SJCRH30 (cell line): ENCODE measurements around the gene TEX51. TPM values are rescaled to one million over a fixed set of nuclear protein-coding genes. Genes with fewer than 3 reads are reported as not detected.

Source experiments
- DNase-seq, 2 experiments: peaks; one replicate each; pipeline ENCODE4 v3.0.0-alpha.2; 2015 to 2020
- H3K27ac ChIP-seq: fragments of 250-450 bp; sonication (Bioruptor Pico); 2 replicates; pipeline ENCODE4 v1.5.1; 2020; ENCODE audit warnings: mild to moderate bottlenecking, moderate library complexity
- H3K27me3 ChIP-seq: fragments of 250-450 bp; sonication (Bioruptor Pico); 2 replicates; pipeline ENCODE4 v1.5.1; 2020; ENCODE audit warnings: mild to moderate bottlenecking, moderate library complexity
- H3K36me3 ChIP-seq: fragments of 250-450 bp; sonication (Bioruptor Pico); 2 replicates; pipeline ENCODE4 v1.5.1; 2020; ENCODE audit warnings: mild to moderate bottlenecking, moderate library complexity
- H3K4me1 ChIP-seq: fragments of 250-450 bp; sonication (Bioruptor Pico); 2 replicates; pipeline ENCODE4 v1.5.1; 2020; ENCODE audit warnings: mild to moderate bottlenecking, moderate library complexity
- H3K4me3 ChIP-seq: fragments of 250-450 bp; sonication (Bioruptor Pico); 2 replicates; pipeline ENCODE4 v1.5.1; 2020; ENCODE audit warnings: mild to moderate bottlenecking, moderate library complexity
- H3K9me3 ChIP-seq: fragments of 250-450 bp; sonication (Bioruptor Pico); replicated peaks from 2 replicates; pipeline ENCODE4 v1.5.1; 2020; ENCODE audit warnings: mild to moderate bottlenecking, moderate library complexity
- total RNA-seq: library from RNA; depleted of rRNA; stranded (reverse); fragments of >200 nt; shearing (Covaris generic); gene quantifications from 2 replicates; pipeline ENCODE4 v1.2.3, GENCODE V29; 2014

The TEX51 gene
- total RNA-seq, 1 experiment from 2014 or later: not detected

DNA sequence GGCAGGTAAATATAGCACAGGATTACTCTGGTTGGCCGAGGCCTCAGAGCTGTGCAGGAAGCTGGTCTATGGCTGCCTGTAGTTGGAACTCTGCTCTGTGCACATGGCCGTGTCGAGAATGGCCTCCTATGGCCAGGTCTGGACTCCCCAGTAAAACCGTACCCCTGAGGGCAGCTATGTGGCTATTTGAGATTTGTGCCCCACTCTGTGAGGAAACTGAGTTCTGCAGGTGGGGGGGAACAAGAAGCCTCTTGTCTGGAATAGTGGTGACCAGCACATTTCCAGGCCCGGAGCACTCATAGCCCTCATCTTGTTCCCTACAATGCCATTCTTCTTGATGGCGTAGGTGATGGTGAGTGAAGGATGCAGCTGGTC lies 15.0 kb upstream of the TEX51 start:
- Histone ChIP-seq H3K36me3 (no peaks in the 10 kb centered on the region), H3K9me3 (no peaks in the 10 kb centered on the region), H3K4me1 (no peaks in the 10 kb centered on the region), H3K27me3 (no peaks in the 10 kb centered on the region), H3K4me3 (no peak overlapping the region), H3K27ac (no peak overlapping the region)
- no peak for DNase-seq

GRCh38 chr2:126884861-126885750 lies 13.6 kb upstream of the TEX51 start:
- DNase-seq: no peak
- Histone ChIP-seq H3K36me3 (no peaks in the 10 kb centered on the region), H3K4me3 (no peak overlapping the region), H3K9me3 (no peaks in the 10 kb centered on the region), H3K27me3 (no peaks in the 10 kb centered on the region), H3K4me1 (no peaks in the 10 kb centered on the region), H3K27ac (no peak overlapping the region)

DNA sequence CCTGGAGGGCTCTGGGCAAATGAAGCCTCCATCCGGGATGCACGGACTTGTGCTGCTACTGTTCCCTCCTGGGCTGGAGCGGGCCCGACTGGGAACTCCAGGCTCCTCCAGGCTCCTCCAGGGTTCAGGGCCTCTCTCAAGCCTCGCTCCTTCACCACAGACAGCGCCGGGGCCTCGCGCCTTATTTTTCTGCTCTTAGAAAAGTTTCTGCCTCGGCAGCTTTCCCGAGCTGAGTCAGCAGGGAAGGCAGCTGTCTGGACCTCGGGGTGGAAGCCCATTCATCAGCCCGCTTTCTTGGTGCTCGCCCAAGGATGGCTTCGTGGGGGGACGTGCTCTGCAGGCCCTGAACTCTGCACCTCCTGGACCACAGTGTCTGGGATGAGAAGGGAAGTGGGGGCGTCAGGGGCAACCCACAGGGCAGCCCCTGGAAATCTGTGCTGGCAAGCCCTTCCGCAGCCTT lies 12.9 kb upstream of the TEX51 start:
- Histone ChIP-seq H3K9me3 (no peaks in the 10 kb centered on the region), H3K4me3 (no peak overlapping the region), H3K36me3 (no peaks in the 10 kb centered on the region), H3K4me1 (no peaks in the 10 kb centered on the region), H3K27ac (no peak overlapping the region), H3K27me3 (no peaks in the 10 kb centered on the region)
- DNase-seq: no peak

- no peaks in the 10 kb centered on the region for H3K4me1 ChIP-seq
- no peaks in the 10 kb centered on the region for H3K36me3 ChIP-seq
- H3K9me3 ChIP-seq: no peaks in the 10 kb centered on the region
- no peak overlapping the region for H3K4me3 ChIP-seq
- DNase-seq: no peak
- H3K27me3 ChIP-seq: no peaks in the 10 kb centered on the region
- H3K27ac ChIP-seq: no peak overlapping the region
Measured at GRCh38 chr2:126886211-126886915, 12.3 kb upstream of the TEX51 start.

- no peaks in the 10 kb centered on the region for H3K27me3 ChIP-seq
- no peaks in the 10 kb centered on the region for H3K9me3 ChIP-seq
- no peaks in the 10 kb centered on the region for H3K36me3 ChIP-seq
- H3K4me3 ChIP-seq: no peak overlapping the region
- no peak overlapping the region for H3K27ac ChIP-seq
- no peak for DNase-seq
- H3K4me1 ChIP-seq: no peaks in the 10 kb centered on the region
Measured at GRCh38 chr2:126886916-126887280, 11.8 kb upstream of the TEX51 start.

GRCh38 chr2:126887506-126887905 lies 11.2 kb upstream of the TEX51 start:
- Histone ChIP-seq H3K4me3 (no peak overlapping the region), H3K9me3 (no peaks in the 10 kb centered on the region), H3K27me3 (no peaks in the 10 kb centered on the region), H3K4me1 (no peaks in the 10 kb centered on the region), H3K27ac (no peak overlapping the region), H3K36me3 (no peaks in the 10 kb centered on the region)
- no peak for DNase-seq

- Histone ChIP-seq H3K27me3 (no peaks in the 10 kb centered on the region), H3K4me3 (no peak overlapping the region), H3K4me1 (no peaks in the 10 kb centered on the region), H3K36me3 (no peaks in the 10 kb centered on the region), H3K27ac (no peak overlapping the region), H3K9me3 (no peaks in the 10 kb centered on the region)
- DNase-seq: no peak
Measured at GRCh38 chr2:126888046-126888445, 10.6 kb upstream of the TEX51 start.

GRCh38 chr2:126889071-126889470 lies 9.6 kb upstream of the TEX51 start:
- no peaks in the 10 kb centered on the region for H3K27me3 ChIP-seq

GRCh38 chr2:126889496-126890135 lies 9.1 kb upstream of the TEX51 start:
- no peaks in the 10 kb centered on the region for H3K4me1 ChIP-seq
- H3K27me3 ChIP-seq: no peaks in the 10 kb centered on the region
- DNase-seq: no peak

More at GRCh38 chr2:126889071-126889470, 9.6 kb upstream of the TEX51 start:
- Histone ChIP-seq H3K27ac (no peak overlapping the region), H3K4me3 (no peak overlapping the region), H3K4me1 (no peaks in the 10 kb centered on the region), H3K9me3 (no peaks in the 10 kb centered on the region), H3K36me3 (no peaks in the 10 kb centered on the region)
- DNase-seq: no peak

DNA sequence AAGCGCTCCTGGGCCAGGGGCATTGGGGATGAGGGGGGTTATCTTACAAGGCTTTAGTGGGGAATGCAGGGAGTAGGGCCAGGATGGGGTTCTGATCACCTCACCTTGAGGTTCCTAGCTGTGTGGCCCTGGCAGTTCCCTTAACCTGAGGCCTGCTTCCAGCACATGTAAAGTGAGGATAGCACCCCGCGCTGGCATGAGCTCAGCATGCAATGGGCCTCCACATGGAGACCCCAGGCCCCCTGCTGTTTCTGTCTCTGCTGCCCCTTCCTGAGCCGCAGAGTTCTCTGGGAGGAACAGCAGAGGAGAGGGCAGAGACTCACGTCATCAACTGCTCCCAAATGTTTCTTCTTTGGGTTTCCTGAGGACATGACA lies 8.6 kb upstream of the TEX51 start:
- Histone ChIP-seq H3K27me3 (no peaks in the 10 kb centered on the region), H3K4me3 (no peak overlapping the region), H3K9me3 (no peaks in the 10 kb centered on the region), H3K27ac (no peak overlapping the region), H3K36me3 (no peaks in the 10 kb centered on the region), H3K4me1 (no peaks in the 10 kb centered on the region)
- DNase-seq: no peak

More at GRCh38 chr2:126889496-126890135, 9.1 kb upstream of the TEX51 start:
- no peaks in the 10 kb centered on the region for H3K9me3 ChIP-seq
- no peak overlapping the region for H3K27ac ChIP-seq
- no peaks in the 10 kb centered on the region for H3K36me3 ChIP-seq
- H3K4me3 ChIP-seq: no peak overlapping the region

DNA sequence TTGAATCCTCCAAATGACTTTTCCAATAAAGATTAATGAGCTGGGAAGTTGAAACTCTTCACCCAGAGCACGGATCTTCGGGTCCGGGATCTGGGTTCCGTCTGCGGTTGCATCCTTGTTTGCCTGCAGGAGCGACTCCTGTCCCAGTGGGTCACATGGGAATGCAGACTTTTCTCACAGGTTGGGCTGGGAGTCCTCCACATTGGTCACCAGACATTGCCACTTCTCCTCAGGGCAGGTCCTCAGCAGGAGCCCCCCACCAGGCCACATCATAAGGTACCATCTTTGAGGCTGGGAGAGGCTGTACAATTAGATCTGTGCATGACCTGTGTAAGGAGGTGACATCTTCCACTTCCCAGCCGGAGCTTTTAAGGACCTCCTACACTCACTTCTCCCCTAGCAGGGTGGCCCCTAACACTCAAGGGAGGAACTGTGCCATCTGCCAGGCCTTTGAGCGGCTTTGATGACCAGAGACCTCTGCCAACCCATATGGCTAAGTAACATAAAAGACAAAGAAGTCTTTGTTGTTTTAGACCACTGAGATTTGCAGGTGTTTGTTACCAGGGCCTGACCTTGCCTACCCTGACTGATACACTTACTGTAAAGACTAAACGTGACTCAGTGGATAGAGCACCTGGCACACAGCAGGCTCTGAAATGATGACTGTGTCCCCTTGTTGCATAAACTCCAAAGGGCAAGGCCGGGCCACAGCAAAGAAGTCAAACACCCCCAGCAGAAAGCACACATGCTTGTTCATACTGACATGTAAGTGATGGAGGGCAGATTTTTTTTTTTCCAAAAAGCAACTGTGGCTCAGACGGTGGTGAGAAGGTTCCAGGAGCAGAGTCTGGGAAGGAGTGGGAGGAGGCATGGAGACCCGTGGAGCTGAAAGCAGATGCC lies 7.9 kb upstream of the TEX51 start:
- no peak overlapping the region for H3K27ac ChIP-seq
- no peaks in the 10 kb centered on the region for H3K9me3 ChIP-seq
- no peaks in the 10 kb centered on the region for H3K4me1 ChIP-seq
- no peak for DNase-seq
- H3K4me3 ChIP-seq: no peak overlapping the region
- H3K27me3 ChIP-seq: no peaks in the 10 kb centered on the region
- no peaks in the 10 kb centered on the region for H3K36me3 ChIP-seq

GRCh38 chr2:126891681-126892500 lies 6.8 kb upstream of the TEX51 start:
- Histone ChIP-seq H3K27ac (no peak overlapping the region), H3K4me1 (no peaks in the 10 kb centered on the region), H3K27me3 (no peaks in the 10 kb centered on the region), H3K4me3 (no peak overlapping the region), H3K36me3 (no peaks in the 10 kb centered on the region), H3K9me3 (no peaks in the 10 kb centered on the region)
- DNase-seq: no peak

DNA sequence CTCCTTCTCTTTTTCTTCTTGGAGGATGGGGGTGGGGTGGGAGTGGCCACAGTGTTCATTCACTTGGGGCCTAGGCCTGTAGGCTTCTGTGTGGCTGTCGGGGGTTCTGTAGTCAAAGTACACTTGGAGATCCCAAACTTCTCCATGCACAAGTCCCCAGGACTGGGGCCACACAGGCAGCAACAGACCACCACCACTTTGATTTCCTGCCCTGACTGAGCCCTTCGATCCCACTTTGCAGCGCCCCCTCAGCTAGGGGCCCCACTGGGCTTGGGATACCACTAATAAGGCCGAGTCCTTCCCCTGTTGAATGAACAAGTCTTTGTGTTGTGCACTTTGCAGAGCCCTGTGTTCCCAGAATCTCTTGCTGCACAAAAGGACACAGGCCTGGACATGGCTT lies 5.5 kb upstream of the TEX51 start:
- H3K4me3 ChIP-seq: no peak overlapping the region
- no peaks in the 10 kb centered on the region for H3K4me1 ChIP-seq
- H3K36me3 ChIP-seq: no peaks in the 10 kb centered on the region
- no peak for DNase-seq
- no peaks in the 10 kb centered on the region for H3K27me3 ChIP-seq
- H3K27ac ChIP-seq: no peak overlapping the region
- no peaks in the 10 kb centered on the region for H3K9me3 ChIP-seq

DNA sequence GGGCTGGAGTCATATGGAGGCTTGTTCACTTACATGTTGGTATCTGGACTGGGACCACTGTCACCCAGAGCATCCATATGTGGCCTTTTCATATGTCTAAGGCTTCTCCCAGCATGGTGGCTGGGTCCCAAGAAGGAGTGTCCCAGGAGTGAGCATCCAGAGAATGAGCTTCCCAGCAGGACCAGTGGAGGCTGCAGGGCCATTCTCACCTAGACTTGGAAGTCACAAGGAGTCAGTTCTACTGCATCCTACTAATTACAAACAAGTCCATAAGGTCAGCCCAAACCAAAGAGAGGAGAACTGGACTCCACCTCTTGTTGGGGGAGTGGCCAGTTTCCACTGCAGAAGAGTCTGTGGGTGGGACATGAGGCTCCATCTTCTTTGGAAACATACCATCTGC lies 5.1 kb upstream of the TEX51 start:
- H3K9me3 ChIP-seq: no peaks in the 10 kb centered on the region
- H3K36me3 ChIP-seq: no peaks in the 10 kb centered on the region
- no peaks in the 10 kb centered on the region for H3K27me3 ChIP-seq
- DNase-seq: no peak
- no peaks in the 10 kb centered on the region for H3K4me1 ChIP-seq
- H3K4me3 ChIP-seq: no peak overlapping the region
- no peak overlapping the region for H3K27ac ChIP-seq
